H9 (cell line): ENCODE data around the gene KIR3DL3. TPM values are rescaled to one million over a fixed set of nuclear protein-coding genes. Genes with fewer than 3 reads are reported as not detected.
"Not testable (repeated sequence)": the region's sequence is repeated elsewhere in the genome, so short reads cannot be mapped to it uniquely, and the experiment has no call there.

ENCODE experiments used
- DNase-seq: peaks from one replicate; pipeline ENCODE4 v3.0.0-alpha.2; 2017
- H2AFZ ChIP-seq: one replicate; pipeline ENCODE4 v1.6.1; 2013; ENCODE audit warnings: mild to moderate bottlenecking, low read length, control low read depth, moderate library complexity
- H2AK5ac ChIP-seq: 2 replicates; pipeline ENCODE4 v1.6.1; 2013; ENCODE audit warnings: low read length, control low read depth, mixed read lengths; ENCODE audit not compliant: insufficient read length
- H2BK120ac ChIP-seq: one replicate; pipeline ENCODE4 v1.6.1; 2013; ENCODE audit warnings: low read depth, mild to moderate bottlenecking, low read length, control low read depth, inconsistent platforms; ENCODE audit not compliant: poor library complexity, severe bottlenecking
- H2BK12ac ChIP-seq: 2 replicates; pipeline ENCODE4 v1.6.1; 2013; ENCODE audit warnings: low read length, control low read depth, mixed read lengths, low read depth; ENCODE audit not compliant: insufficient read length
- H2BK15ac ChIP-seq: 2 replicates; pipeline ENCODE4 v1.6.1; 2013; ENCODE audit warnings: low read depth, low read length, control low read depth
- H2BK20ac ChIP-seq: one replicate; pipeline ENCODE4 v1.6.1; 2013; ENCODE audit warnings: low read depth, mild to moderate bottlenecking, low read length, control low read depth, inconsistent platforms; ENCODE audit not compliant: poor library complexity, severe bottlenecking
- H2BK5ac ChIP-seq: 2 replicates; pipeline ENCODE4 v1.6.1; 2013; ENCODE audit warnings: low read length, control low read depth, mixed read lengths; ENCODE audit not compliant: insufficient read length
- H3K14ac ChIP-seq: 2 replicates; pipeline ENCODE4 v1.6.1; 2013; ENCODE audit warnings: low read length, control low read depth; ENCODE audit not compliant: insufficient read depth
- H3K18ac ChIP-seq: 2 replicates; pipeline ENCODE4 v1.6.1; 2013; ENCODE audit warnings: low read depth, mild to moderate bottlenecking, mixed read lengths, low read length, control low read depth; ENCODE audit not compliant: insufficient read length
- H3K23ac ChIP-seq: 2 replicates; pipeline ENCODE4 v1.6.1; 2013; ENCODE audit warnings: low read length, control low read depth, mixed read lengths, low read depth; ENCODE audit not compliant: insufficient read length
- H3K23me2 ChIP-seq: 2 replicates; pipeline ENCODE4 v1.6.1; 2013; ENCODE audit warnings: low read depth, mild to moderate bottlenecking, mixed read lengths, low read length, control low read depth; ENCODE audit not compliant: insufficient read length, poor library complexity, severe bottlenecking
- H3K27ac ChIP-seq: 2 replicates; pipeline ENCODE4 v1.5.1; 2013; ENCODE audit warnings: low read length, control low read depth, mixed read lengths, low read depth; ENCODE audit not compliant: insufficient read length
- H3K27me3 ChIP-seq: 2 replicates; pipeline ENCODE4 v1.6.1; 2013; ENCODE audit warnings: low read length, control low read depth, inconsistent platforms; ENCODE audit not compliant: insufficient read depth
- H3K4ac ChIP-seq: 2 replicates; pipeline ENCODE4 v1.6.1; 2013; ENCODE audit warnings: low read depth, mild to moderate bottlenecking, control low read depth, inconsistent platforms, low read length, moderate library complexity
- H3K4me1 ChIP-seq: 2 replicates; pipeline ENCODE4 v1.6.1; 2013; ENCODE audit warnings: low read length, control low read depth, inconsistent platforms; ENCODE audit not compliant: insufficient read depth
- H3K4me2 ChIP-seq: 2 replicates; pipeline ENCODE4 v1.6.1; 2013; ENCODE audit warnings: low read length, control low read depth, mixed read lengths; ENCODE audit not compliant: insufficient read length, insufficient read depth
- H3K56ac ChIP-seq: 2 replicates; pipeline ENCODE4 v1.6.1; 2013; ENCODE audit warnings: low read depth, mild to moderate bottlenecking, mixed read lengths, low read length, control low read depth; ENCODE audit not compliant: insufficient read length
- H3K79me1 ChIP-seq: 2 replicates; pipeline ENCODE4 v1.6.1; 2013; ENCODE audit warnings: low read depth, mild to moderate bottlenecking, moderate library complexity, low read length, control low read depth, inconsistent platforms; ENCODE audit not compliant: insufficient read depth, poor library complexity, severe bottlenecking
- H3K79me2 ChIP-seq: 2 replicates; pipeline ENCODE4 v1.6.1; 2013; ENCODE audit warnings: low read length, control low read depth, inconsistent platforms; ENCODE audit not compliant: insufficient read depth
- H3K9ac ChIP-seq: 2 replicates; pipeline ENCODE4 v1.6.1; 2013; ENCODE audit warnings: low read length, control low read depth, mixed read lengths; ENCODE audit not compliant: insufficient read length; ENCODE audit errors: extremely low read depth
- H3K9me3 ChIP-seq: one replicate; pipeline ENCODE4 v1.6.1; 2013; ENCODE audit warnings: low read depth, low read length, inconsistent platforms; ENCODE audit not compliant: control insufficient read depth
- H3T11ph ChIP-seq: one replicate; pipeline ENCODE4 v1.6.1; 2013; ENCODE audit warnings: mild to moderate bottlenecking, low read length, control low read depth, inconsistent platforms
- H4K20me1 ChIP-seq: one replicate; pipeline ENCODE4 v1.6.1; 2013; ENCODE audit not compliant: control insufficient read depth, insufficient read length, insufficient read depth
- H4K5ac ChIP-seq: 2 replicates; pipeline ENCODE4 v1.6.1; 2013; ENCODE audit warnings: low read depth, mild to moderate bottlenecking, mixed read lengths, low read length, control low read depth; ENCODE audit not compliant: insufficient read length
- H4K8ac ChIP-seq: replicated peaks from 2 replicates; pipeline ENCODE4 v1.6.1; 2013; ENCODE audit warnings: low read length, control low read depth, mixed read lengths, low read depth; ENCODE audit not compliant: insufficient read length
- H4K91ac ChIP-seq: 2 replicates; pipeline ENCODE4 v1.6.1; 2013; ENCODE audit warnings: low read depth, mild to moderate bottlenecking, moderate library complexity, mixed read lengths, low read length, control low read depth; ENCODE audit not compliant: insufficient read length
- H3K27ac Mint-ChIP-seq, 3 experiments: 2 replicates in 2 of 3; 3 replicates in 1 of 3; pipeline ENCODE4 v1.8.0; 2020 to 2021; ENCODE audit warnings: mixed read lengths in 3 of 3, mild to moderate bottlenecking in 1 of 3, moderate library complexity in 1 of 3
- H3K27me3 Mint-ChIP-seq: 2 replicates; pipeline ENCODE4 v1.8.0; 2021; ENCODE audit warnings: low read depth, mild to moderate bottlenecking, moderate library complexity, mixed read lengths
- H3K36me3 Mint-ChIP-seq, 3 experiments: 2 replicates in 2 of 3; 3 replicates in 1 of 3; pipeline ENCODE4 v1.8.0; 2020 to 2021; ENCODE audit warnings: low read depth in 3 of 3, mixed read lengths in 3 of 3; ENCODE audit not compliant: insufficient read depth in 1 of 3
- H3K4me1 Mint-ChIP-seq, 2 experiments: 2 replicates each; pipeline ENCODE4 v1.8.0; 2020; ENCODE audit warnings: mixed read lengths in 2 of 2
- H3K4me3 Mint-ChIP-seq, 2 experiments: 2 replicates in 1 of 2; 3 replicates in 1 of 2; pipeline ENCODE4 v1.8.0; 2020 to 2021; ENCODE audit warnings: mild to moderate bottlenecking in 2 of 2, mixed read lengths in 2 of 2, moderate library complexity in 1 of 2
- H3K9me3 Mint-ChIP-seq, 2 experiments: 2 replicates in 1 of 2; 3 replicates in 1 of 2; pipeline ENCODE4 v1.8.0; 2020; ENCODE audit warnings: mild to moderate bottlenecking in 2 of 2, mixed read lengths in 2 of 2, moderate library complexity in 1 of 2
- WGBS: extraction: QIAGEN DNeasy Blood & Tissue Kit; methylation state at CpG from one replicate; pipeline ENCODE4 v1.1.7; 2013; ENCODE audit warnings: missing lambda C conversion rate, low lambda C conversion rate, mixed read lengths; ENCODE audit not compliant: insufficient read length; ENCODE audit errors: extremely low coverage; 5-methylcytosine and 5-hydroxymethylcytosine counted together
- total RNA-seq: library from RNA; stranded (reverse); gene quantifications from 2 replicates; pipeline ENCODE4 v1.2.1, GENCODE V29; 2021

Gene KIR3DL3
- total RNA-seq, 1 experiment from 2014 or later: not detected

DNA sequence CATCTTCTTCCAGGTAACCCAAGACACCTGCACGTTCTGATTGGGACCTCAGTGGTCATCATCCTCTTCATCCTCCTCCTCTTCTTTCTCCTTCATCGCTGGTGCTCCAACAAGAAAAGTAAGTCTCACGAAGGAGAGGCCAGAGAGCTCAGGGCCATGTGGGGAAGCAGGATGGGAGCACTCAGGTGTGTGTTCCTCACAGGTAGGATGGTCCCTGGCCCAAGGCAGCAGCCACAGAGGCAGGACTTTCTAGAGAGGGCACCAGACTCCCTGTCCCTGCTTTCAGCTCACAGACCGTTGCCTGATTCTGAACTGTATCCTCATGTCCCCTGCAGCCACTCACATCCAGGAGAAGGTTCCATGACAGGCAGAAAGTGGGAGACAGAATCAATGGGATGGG, 42.2 kb downstream of the KIR3DL3 start:
- H2BK12ac ChIP-seq, H3K18ac ChIP-seq, H3K23me2 ChIP-seq, H2BK5ac ChIP-seq, DNase-seq, H3K9ac ChIP-seq, H4K20me1 ChIP-seq, H2BK120ac ChIP-seq, H3K79me1 ChIP-seq, H3K56ac ChIP-seq, H3K23ac ChIP-seq, H4K5ac ChIP-seq, H3K4me1 Mint-ChIP-seq, H3K4ac ChIP-seq, H2AK5ac ChIP-seq, H3K14ac ChIP-seq, H3K79me2 ChIP-seq, H3K27me3 Mint-ChIP-seq, H4K8ac ChIP-seq, H3K27ac Mint-ChIP-seq, H3K4me2 ChIP-seq, H3K27me3 ChIP-seq, H4K91ac ChIP-seq, H2BK15ac ChIP-seq, H3K27ac ChIP-seq, H3K4me3 Mint-ChIP-seq, H2AFZ ChIP-seq, H2BK20ac ChIP-seq, H3T11ph ChIP-seq, H3K4me1 ChIP-seq: not testable (repeated sequence)
- WGBS: no CpG with 5 or more reads among the region's 4 CpGs
- Mint-ChIP-seq H3K9me3 (peaks cover 88 to 90% of the 10 kb centered on the region in 2 experiments), H3K36me3 (peaks cover 12 to 35% (median 20%) of the 10 kb centered on the region in 3 experiments; a peak in 6 of 7 replicates)
- H3K9me3 ChIP-seq: peaks cover 70% of the 10 kb centered on the region

DNA sequence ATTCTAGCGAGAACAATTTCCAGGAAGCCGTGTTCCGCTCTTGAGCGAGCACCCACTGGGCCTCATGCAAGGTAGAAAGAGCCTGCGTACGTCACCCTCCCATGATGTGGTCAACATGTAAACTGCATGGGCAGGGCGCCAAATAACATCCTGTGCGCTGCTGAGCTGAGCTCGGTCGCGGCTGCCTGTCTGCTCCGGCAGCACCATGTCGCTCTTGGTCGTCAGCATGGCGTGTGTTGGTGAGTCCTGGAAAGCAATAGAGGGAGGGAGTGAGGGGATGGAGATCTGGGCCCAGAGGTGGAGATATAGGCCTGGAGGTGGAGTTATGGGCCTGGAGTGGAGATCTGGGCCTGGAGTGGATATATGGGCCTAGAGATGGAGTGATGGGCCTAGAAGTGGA, 45.4 kb downstream of the KIR3DL3 start, which contains the start of gene KIR2DL1:
Gene KIR2DL1, plus strand, starts transcription at position 148 of the 400 bp plus-strand sequence. Its CDS starts 58 bp downstream, at position 206.
- not testable (repeated sequence) for H3K4ac ChIP-seq

More for the DNA sequence above, 45.4 kb downstream of the KIR3DL3 start, which contains the start of gene KIR2DL1:
- H4K5ac ChIP-seq, H3T11ph ChIP-seq, H3K27ac ChIP-seq, H4K91ac ChIP-seq, H2BK20ac ChIP-seq, H3K14ac ChIP-seq, H3K27ac Mint-ChIP-seq, H3K9ac ChIP-seq, H2AFZ ChIP-seq, H3K56ac ChIP-seq, H2BK5ac ChIP-seq, H2AK5ac ChIP-seq, H3K79me1 ChIP-seq, H4K20me1 ChIP-seq, H2BK12ac ChIP-seq, H3K4me2 ChIP-seq, H3K4me1 Mint-ChIP-seq, H4K8ac ChIP-seq, DNase-seq, H2BK15ac ChIP-seq, H2BK120ac ChIP-seq, H3K27me3 ChIP-seq, H3K4me3 Mint-ChIP-seq, H3K18ac ChIP-seq, H3K4me1 ChIP-seq, H3K23ac ChIP-seq, H3K27me3 Mint-ChIP-seq, H3K79me2 ChIP-seq, H3K23me2 ChIP-seq: not testable (repeated sequence)
- no CpG with 5 or more reads among the region's 15 CpGs for WGBS
- Mint-ChIP-seq H3K36me3 (peaks cover 13 to 50% (median 28%) of the 10 kb centered on the region in 3 experiments; a peak in 6 of 7 replicates), H3K9me3 (peaks cover 90 to 92% of the 10 kb centered on the region in 2 experiments)
- peaks cover 75% of the 10 kb centered on the region for H3K9me3 ChIP-seq
